ENCODE results near the gene ECHS1.

DNA sequence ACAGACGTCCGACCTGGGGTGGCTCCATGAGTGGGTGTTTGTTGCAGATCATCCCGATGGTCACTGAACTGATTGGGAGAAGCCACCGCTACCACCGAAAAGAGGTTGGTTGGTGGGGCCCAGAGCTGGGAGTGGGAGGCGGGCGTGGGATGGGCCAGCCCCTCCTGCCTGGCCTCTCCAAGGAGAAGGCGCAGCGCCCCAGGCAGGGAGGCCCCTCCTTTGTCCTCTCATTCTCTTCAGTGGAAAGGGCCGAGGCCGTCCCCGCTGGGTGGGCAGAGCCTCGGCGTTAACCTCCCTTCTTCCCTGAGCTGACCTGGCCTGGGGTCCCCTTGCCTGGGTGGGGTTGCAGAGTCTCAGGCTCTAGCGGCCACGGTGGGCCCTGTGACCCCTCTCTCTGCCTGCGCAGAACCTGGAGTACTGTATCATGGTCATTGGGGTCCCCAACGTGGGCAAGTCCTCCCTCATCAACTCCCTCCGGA lies 26.0 kb upstream of the ECHS1 start:
- TF ChIP-seq TARDBP (IDR thresholded peaks at IDR 0.05) (no peak), SP1 (IDR thresholded peaks at IDR 0.05) (no peak), CTBP1 (IDR thresholded peaks at IDR 0.05; ENCODE audit: borderline replicate concordance) (no peak), FOXA1 (IDR thresholded peaks at IDR 0.05) (no peak), FOXM1 (IDR thresholded peaks at IDR 0.05; ENCODE audit: borderline replicate concordance) (no peak), BHLHE40 (IDR thresholded peaks at IDR 0.05; ENCODE audit: borderline replicate concordance) (no peak), HDGF (IDR thresholded peaks at IDR 0.05; ENCODE audit: borderline replicate concordance) (no peak), ARNT (IDR thresholded peaks at IDR 0.05) (no peak), SUZ12 (IDR thresholded peaks at IDR 0.05) (no peak), ELF4 (IDR thresholded peaks at IDR 0.05) (no peak), LEF1 (IDR thresholded peaks at IDR 0.05; ENCODE audit: borderline replicate concordance) (no peak), FOXK2 (IDR thresholded peaks at IDR 0.05) (no peak), ZNF384 (IDR thresholded peaks at IDR 0.05) (no peak)
- TF ChIP-seq, protein P1, sequence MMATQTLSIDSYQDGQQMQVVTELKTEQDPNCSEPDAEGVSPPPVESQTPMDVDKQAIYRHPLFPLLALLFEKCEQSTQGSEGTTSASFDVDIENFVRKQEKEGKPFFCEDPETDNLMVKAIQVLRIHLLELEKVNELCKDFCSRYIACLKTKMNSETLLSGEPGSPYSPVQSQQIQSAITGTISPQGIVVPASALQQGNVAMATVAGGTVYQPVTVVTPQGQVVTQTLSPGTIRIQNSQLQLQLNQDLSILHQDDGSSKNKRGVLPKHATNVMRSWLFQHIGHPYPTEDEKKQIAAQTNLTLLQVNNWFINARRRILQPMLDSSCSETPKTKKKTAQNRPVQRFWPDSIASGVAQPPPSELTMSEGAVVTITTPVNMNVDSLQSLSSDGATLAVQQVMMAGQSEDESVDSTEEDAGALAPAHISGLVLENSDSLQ (IDR thresholded peaks at IDR 0.05) = no peak

Measured in HEK293T (cell line).